ENCODE results near the gene COL5A2.

DNA sequence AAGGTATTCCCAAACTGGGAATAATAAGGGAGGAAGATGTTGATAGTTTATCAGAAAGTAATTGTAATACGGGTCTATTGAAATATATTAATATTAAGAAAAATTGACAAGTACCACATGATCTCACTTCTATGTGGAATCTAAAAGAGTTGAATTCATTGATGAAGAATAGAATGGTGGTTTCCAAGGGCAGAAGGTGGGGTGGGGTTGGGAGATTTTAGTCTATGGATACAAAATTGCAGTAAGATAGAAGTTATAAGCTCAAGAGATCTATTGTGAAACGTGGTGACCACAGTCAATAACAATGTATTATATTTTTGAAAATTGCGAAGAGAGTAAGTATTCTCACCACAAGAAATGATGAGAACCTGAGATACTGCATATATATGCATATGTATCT lies 166.5 kb downstream of the COL5A2 start:
- TF ChIP-seq, protein P1, sequence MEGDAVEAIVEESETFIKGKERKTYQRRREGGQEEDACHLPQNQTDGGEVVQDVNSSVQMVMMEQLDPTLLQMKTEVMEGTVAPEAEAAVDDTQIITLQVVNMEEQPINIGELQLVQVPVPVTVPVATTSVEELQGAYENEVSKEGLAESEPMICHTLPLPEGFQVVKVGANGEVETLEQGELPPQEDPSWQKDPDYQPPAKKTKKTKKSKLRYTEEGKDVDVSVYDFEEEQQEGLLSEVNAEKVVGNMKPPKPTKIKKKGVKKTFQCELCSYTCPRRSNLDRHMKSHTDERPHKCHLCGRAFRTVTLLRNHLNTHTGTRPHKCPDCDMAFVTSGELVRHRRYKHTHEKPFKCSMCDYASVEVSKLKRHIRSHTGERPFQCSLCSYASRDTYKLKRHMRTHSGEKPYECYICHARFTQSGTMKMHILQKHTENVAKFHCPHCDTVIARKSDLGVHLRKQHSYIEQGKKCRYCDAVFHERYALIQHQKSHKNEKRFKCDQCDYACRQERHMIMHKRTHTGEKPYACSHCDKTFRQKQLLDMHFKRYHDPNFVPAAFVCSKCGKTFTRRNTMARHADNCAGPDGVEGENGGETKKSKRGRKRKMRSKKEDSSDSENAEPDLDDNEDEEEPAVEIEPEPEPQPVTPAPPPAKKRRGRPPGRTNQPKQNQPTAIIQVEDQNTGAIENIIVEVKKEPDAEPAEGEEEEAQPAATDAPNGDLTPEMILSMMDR (IDR thresholded peaks at IDR 0.05; ENCODE audit: extremely low read depth in 1 of 2, insufficient read depth in 1 of 2, low read depth in 1 of 2, low read length in 2 of 2) = no peak
- TF ChIP-seq POLR2AphosphoS5 (IDR thresholded peaks at IDR 0.05; ENCODE audit: insufficient read depth, low read depth, low read length) = no peak
- no peak for TF ChIP-seq POLR2A (IDR thresholded peaks at IDR 0.05; ENCODE audit: low read depth, low read length)
- TF ChIP-seq JUN (IDR thresholded peaks at IDR 0.05; ENCODE audit: borderline replicate concordance, insufficient read depth, insufficient read length, low read depth) = no peak
- TF ChIP-seq, protein P2, sequence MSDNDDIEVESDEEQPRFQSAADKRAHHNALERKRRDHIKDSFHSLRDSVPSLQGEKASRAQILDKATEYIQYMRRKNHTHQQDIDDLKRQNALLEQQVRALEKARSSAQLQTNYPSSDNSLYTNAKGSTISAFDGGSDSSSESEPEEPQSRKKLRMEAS (IDR thresholded peaks at IDR 0.05; ENCODE audit: insufficient read depth, insufficient read length) = no peak
- no peak for TF ChIP-seq EZH2 (IDR thresholded peaks at IDR 0.05; ENCODE audit: borderline replicate concordance, low read depth, low read length, severe bottlenecking)
- no peak for TF ChIP-seq MYC (IDR thresholded peaks at IDR 0.05; ENCODE audit: low read depth, low read length)

Measured in endothelial cell of umbilical vein (primary cell).